ENCODE results near the gene TLR10.

GRCh38 chr4:38795087-38795486, 12.3 kb upstream of the TLR10 start:
- TF ChIP-seq POLR2A (IDR thresholded peaks at IDR 0.05; ENCODE audit: low read length): no peak
- TF ChIP-seq GATA1 (IDR thresholded peaks at IDR 0.05; ENCODE audit: low read depth, low read length): no peak

All from erythroblast (primary cell).